ENCODE results near the gene RHOBTB3. TPM values are rescaled to one million over a fixed set of nuclear protein-coding genes. Genes with fewer than 3 reads are reported as not detected.

Gene RHOBTB3
- total RNA-seq, 1 experiment from 2014 or later, result 85.6 TPM

DNA sequence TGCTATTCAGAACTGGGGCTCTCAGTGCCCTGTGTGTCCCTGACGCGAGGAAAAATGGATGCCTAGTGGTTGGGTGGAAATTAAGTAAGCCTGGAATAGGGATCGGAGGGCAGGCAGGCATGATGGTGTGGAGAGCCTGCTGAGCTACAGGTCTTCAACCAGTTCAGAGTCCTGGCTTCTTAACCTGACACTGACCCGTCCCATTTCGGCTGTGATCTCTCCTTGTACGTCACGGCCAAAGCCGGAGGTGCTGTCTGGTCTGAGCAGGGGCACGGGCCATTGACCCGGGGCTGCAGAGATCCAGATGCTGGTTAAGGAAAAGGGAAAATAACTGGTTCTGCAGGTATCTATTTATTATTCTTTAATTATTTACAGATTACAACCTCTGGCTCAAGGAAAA is 27.9 kb downstream of the RHOBTB3 start:
- intact Hi-C loops (cut with micrococcal nuclease; ENCODE audit: unreplicated experiment), result loop anchor here (1.0 to 2.0 kb wide), 4 partner anchors 28 to 115 kb away; partner anchors contain the start of gene RHOBTB3
- no peaks in the 10 kb centered on the region for H3K9me3 Mint-ChIP-seq (ENCODE audit: unreplicated experiment)
- H3K27me3 Mint-ChIP-seq (ENCODE audit: insufficient read depth, unreplicated experiment), result no peaks in the 10 kb centered on the region
- peak; percentile 51 to 62 for DNase-seq
- Histone ChIP-seq H3K36me3 (ENCODE audit: control insufficient read depth, insufficient read depth, low read length) (no peaks in the 10 kb centered on the region), H3K4me3 (ENCODE audit: low read depth, low read length) (no peak overlapping the region), H3K27me3 (replicated peaks; ENCODE audit: control insufficient read depth, insufficient read depth, low read length) (no peaks in the 10 kb centered on the region), H3K9me3 (no peaks in the 10 kb centered on the region), H3K4me1 (peaks cover 30% of the 10 kb centered on the region)
- H3K36me3 Mint-ChIP-seq (ENCODE audit: insufficient read depth, unreplicated experiment), result peaks cover 47% of the 10 kb centered on the region
- POLR2A ChIA-PET, result interaction anchor here (1.0 kb wide), 1 partner anchor 28 kb away, joined by 3 read pairs; the partner anchor contains the start of gene RHOBTB3
- CTCF ChIA-PET, result no interaction called here
- H3K4me1 Mint-ChIP-seq (ENCODE audit: low read depth, unreplicated experiment), result peaks cover 14% of the 10 kb centered on the region
- BruUV-seq (replicated peaks), result no TSS peak
- peak overlapping the region; percentile 67 for H3K27ac Mint-ChIP-seq (ENCODE audit: unreplicated experiment)
- TF ChIP-seq, protein P1, sequence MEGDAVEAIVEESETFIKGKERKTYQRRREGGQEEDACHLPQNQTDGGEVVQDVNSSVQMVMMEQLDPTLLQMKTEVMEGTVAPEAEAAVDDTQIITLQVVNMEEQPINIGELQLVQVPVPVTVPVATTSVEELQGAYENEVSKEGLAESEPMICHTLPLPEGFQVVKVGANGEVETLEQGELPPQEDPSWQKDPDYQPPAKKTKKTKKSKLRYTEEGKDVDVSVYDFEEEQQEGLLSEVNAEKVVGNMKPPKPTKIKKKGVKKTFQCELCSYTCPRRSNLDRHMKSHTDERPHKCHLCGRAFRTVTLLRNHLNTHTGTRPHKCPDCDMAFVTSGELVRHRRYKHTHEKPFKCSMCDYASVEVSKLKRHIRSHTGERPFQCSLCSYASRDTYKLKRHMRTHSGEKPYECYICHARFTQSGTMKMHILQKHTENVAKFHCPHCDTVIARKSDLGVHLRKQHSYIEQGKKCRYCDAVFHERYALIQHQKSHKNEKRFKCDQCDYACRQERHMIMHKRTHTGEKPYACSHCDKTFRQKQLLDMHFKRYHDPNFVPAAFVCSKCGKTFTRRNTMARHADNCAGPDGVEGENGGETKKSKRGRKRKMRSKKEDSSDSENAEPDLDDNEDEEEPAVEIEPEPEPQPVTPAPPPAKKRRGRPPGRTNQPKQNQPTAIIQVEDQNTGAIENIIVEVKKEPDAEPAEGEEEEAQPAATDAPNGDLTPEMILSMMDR (IDR thresholded peaks at IDR 0.05; ENCODE audit: insufficient read depth in 1 of 2, low read depth in 1 of 2, low read length in 1 of 2, severe bottlenecking in 1 of 2, unreplicated experiment in 1 of 2), result no peak
- no peak overlapping the region for H3K4me3 Mint-ChIP-seq (ENCODE audit: unreplicated experiment)

DNA sequence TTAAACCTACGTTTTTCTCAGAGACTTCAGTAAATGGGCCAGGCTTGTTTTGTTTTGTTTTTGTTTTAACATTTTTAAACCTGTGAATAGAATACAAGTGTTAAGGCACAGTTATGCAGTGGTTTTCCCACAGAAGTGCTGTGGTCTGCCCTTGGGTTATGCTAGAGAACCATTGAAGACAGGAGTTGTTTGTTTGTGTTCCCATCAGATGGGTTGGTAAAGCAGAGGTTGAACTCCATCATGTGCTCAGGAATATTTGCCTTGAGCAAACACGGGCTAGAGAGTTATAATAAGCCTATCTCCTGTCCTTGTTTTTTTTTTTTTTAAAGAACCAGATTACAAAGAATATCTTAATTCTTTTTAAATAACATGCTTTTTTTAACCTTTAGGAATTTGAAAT is 28.5 kb downstream of the RHOBTB3 start:
- Mint-ChIP-seq H3K27me3 (ENCODE audit: insufficient read depth, unreplicated experiment) (no peaks in the 10 kb centered on the region), H3K4me3 (ENCODE audit: unreplicated experiment) (no peak overlapping the region), H3K27ac (ENCODE audit: unreplicated experiment) (peak overlapping the region; percentile 67), H3K4me1 (ENCODE audit: low read depth, unreplicated experiment) (peaks cover 14% of the 10 kb centered on the region), H3K9me3 (ENCODE audit: unreplicated experiment) (no peaks in the 10 kb centered on the region), H3K36me3 (ENCODE audit: insufficient read depth, unreplicated experiment) (peaks cover 45% of the 10 kb centered on the region)
- H3K4me1 ChIP-seq, result peaks cover 30% of the 10 kb centered on the region
- intact Hi-C loops (cut with micrococcal nuclease; ENCODE audit: unreplicated experiment), result loop anchor here (1.0 to 2.0 kb wide), 4 partner anchors 28 to 115 kb away; partner anchors contain the start of gene RHOBTB3
- TF ChIP-seq, protein P1 (IDR thresholded peaks at IDR 0.05; ENCODE audit: insufficient read depth in 1 of 2, low read depth in 1 of 2, low read length in 1 of 2, severe bottlenecking in 1 of 2, unreplicated experiment in 1 of 2), result no peak
- H3K9me3 ChIP-seq, result no peaks in the 10 kb centered on the region
- CTCF ChIA-PET, result interaction anchor here (1.0 to 1.1 kb wide), 2 partner anchors 21 to 113 kb away, joined by 4 read pairs; partner anchors contain the start of gene RFESD
- no peak overlapping the region for H3K4me3 ChIP-seq (ENCODE audit: low read depth, low read length)
- POLR2A ChIA-PET, result interaction anchor here (1.0 kb wide), 2 partner anchors 29 to 113 kb away, joined by 3 read pairs; partner anchors contain the start of genes RFESD and RHOBTB3
- no peaks in the 10 kb centered on the region for H3K36me3 ChIP-seq (ENCODE audit: control insufficient read depth, insufficient read depth, low read length)
- no TSS peak for BruUV-seq (replicated peaks)
- peak; percentile 49 to 56 for DNase-seq
- H3K27me3 ChIP-seq (replicated peaks; ENCODE audit: control insufficient read depth, insufficient read depth, low read length), result no peaks in the 10 kb centered on the region

DNA sequence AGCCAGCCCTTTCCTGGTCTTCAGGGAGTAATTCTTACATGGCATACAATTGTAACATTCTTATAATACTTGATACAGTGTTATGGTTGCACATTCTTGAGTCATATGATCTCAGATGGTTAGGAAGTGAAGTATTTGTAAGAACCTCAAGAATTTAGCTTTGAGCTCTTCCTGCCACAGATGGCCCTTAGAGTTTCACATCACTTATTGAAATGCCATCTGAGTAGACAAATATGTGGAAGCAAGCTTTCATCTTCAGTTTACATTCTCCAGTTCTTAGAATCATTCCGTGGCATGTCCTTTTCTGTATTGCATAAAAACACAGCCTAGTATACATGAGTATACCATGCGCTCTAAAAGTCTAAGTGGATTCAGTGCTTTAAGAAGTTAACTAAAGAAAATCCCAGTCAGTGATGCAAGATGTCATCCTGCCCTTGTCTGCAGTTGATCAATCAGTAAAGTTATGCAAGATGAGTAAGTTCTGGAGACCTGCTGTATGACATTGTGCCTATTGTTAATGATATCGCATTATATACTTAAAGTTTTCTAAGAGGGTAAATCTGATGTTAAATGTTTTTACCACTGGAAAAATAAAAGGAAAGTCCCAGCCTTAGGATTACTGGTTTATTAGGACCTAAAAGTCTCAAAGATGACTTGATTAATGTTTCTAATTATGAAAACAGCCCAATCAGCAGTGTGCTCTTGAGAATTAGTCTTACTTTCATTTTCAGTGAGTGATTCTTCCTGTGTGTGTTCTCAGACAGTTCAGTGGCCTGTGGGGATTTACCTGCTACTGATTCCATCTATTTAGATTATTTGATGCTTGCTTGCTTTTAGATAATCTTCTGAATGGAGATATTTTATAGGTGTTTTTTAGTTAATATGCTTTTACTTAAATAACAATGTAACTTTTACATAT is 29.4 kb downstream of the RHOBTB3 start:
- H3K27ac Mint-ChIP-seq (ENCODE audit: unreplicated experiment), result no peak overlapping the region
- peaks cover 30% of the 10 kb centered on the region for H3K4me1 ChIP-seq
- H3K4me3 ChIP-seq (ENCODE audit: low read depth, low read length), result no peak overlapping the region
- CTCF ChIA-PET, result interaction anchor here (1.0 to 1.1 kb wide), 2 partner anchors 20 to 114 kb away, joined by 4 read pairs; partner anchors contain the start of gene RFESD
- BruUV-seq (replicated peaks), result no TSS peak
- intact Hi-C loops (cut with micrococcal nuclease; ENCODE audit: unreplicated experiment), result no loop called here
- no peaks in the 10 kb centered on the region for H3K9me3 Mint-ChIP-seq (ENCODE audit: unreplicated experiment)
- H3K9me3 ChIP-seq, result no peaks in the 10 kb centered on the region
- TF ChIP-seq, protein P1 (IDR thresholded peaks at IDR 0.05; ENCODE audit: insufficient read depth in 1 of 2, low read depth in 1 of 2, low read length in 1 of 2, severe bottlenecking in 1 of 2, unreplicated experiment in 1 of 2), result no peak
- peaks cover 14% of the 10 kb centered on the region for H3K4me1 Mint-ChIP-seq (ENCODE audit: low read depth, unreplicated experiment)
- POLR2A ChIA-PET, result interaction anchor here (1.0 kb wide), 1 partner anchor 114 kb away, joined by 3 read pairs; the partner anchor contains the start of gene RFESD
- H3K36me3 Mint-ChIP-seq (ENCODE audit: insufficient read depth, unreplicated experiment), result peaks cover 41% of the 10 kb centered on the region
- H3K4me3 Mint-ChIP-seq (ENCODE audit: unreplicated experiment), result no peak overlapping the region
- H3K36me3 ChIP-seq (ENCODE audit: control insufficient read depth, insufficient read depth, low read length), result no peaks in the 10 kb centered on the region
- no peak for DNase-seq
- H3K27me3 Mint-ChIP-seq (ENCODE audit: insufficient read depth, unreplicated experiment), result no peaks in the 10 kb centered on the region
- H3K27me3 ChIP-seq (replicated peaks; ENCODE audit: control insufficient read depth, insufficient read depth, low read length), result no peaks in the 10 kb centered on the region
